Pons (tissue), 1 donor: ENCODE data around the gene RAB3C.
A peak's percentile ranks its signal among the peaks of the same experiment; 100 is the strongest.

Experiments
- DNase-seq: peaks from one replicate; pipeline ENCODE4 v3.0.0-alpha.2; 2016; ENCODE audit warnings: low spot score

The RAB3C gene

GRCh38 chr5:58886315-58887207 lies 303.7 kb downstream of the RAB3C start:
- peak; percentile 58 for DNase-seq

DNA sequence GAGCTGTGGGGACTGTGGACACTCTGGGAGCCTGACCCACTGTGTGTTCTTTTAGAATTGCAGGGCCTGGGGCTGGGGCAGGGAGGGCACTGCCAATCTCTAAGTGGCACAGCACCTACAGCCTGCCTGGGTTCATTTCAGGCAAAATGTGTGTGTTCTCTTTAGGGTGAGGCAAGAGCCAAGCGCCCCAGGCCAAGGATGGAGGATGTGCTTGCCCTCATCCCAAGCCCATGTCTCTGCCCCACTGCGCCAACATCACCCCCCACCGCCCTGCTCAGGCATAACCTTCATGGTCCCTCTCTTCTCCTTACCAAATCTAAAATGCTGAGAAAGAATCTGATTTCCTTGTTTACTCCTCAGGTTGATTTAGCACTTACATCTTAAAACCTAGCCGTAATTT lies 304.4 kb downstream of the RAB3C start:
- no peak for DNase-seq

GRCh38 chr5:58887721-58888409 lies 305.0 kb downstream of the RAB3C start:
- DNase-seq = no peak

GRCh38 chr5:58890265-58890664 lies 307.4 kb downstream of the RAB3C start:
- DNase-seq = no peak

GRCh38 chr5:58890701-58891085 lies 307.8 kb downstream of the RAB3C start:
- no peak for DNase-seq

GRCh38 chr5:58891086-58891970 lies 308.5 kb downstream of the RAB3C start:
- DNase-seq = peak; percentile 65

DNA sequence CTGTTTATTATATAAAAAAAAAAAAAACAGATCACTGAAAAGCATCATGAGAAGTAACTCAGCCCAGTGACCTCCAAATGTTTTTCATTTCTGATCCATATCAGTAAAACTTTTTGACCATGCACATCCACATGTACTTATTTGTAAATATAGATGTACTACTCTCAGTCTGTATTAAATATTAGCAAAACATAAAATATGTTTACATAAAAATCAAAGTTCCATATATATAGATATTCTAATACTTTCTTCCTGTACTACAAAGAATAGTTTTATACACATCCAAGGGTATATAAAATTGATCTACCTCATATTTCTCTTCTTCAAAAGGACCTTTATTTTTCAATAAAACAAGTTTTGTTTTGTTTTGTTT lies 309.1 kb downstream of the RAB3C start:
- DNase-seq = no peak

DNA sequence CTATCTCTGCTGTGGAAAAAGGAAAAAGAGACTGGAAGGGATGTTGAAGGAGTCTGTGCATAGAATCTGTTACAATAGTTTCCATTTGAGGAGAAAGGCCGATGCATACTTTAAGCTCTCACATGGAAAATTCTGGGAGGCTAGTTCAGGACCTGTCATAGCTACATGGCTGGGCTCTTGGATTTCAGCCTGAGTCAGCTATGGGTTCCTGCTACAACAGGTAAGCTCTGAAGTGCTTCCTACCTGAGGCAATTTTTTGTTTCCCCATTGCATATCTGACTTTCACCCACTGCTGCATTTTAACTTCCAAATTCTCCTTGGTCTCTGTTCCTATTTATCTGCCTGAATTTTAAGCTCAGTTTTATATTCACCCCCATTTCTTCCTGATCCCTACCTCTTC lies 310.7 kb downstream of the RAB3C start:
- no peak for DNase-seq

DNA sequence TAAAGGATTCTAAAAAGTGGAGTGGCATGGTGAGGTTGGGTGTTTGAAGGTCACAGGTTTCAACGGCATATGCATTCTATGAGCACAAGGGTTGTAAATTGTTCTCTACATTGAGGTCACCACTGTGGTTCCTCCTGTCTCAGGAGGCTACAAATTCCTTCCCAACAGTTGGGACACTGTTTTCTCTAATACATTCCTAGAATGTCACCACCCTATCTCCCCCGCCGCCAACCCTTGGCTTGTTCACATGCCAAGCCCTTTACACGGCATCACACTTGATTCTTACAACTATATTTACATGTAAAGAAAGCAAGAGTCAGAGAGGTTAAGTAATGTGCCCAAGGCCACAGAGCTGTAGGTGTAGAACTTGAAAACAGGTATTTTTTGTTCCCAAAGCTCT lies 315.1 kb downstream of the RAB3C start:
- DNase-seq = no peak

DNA sequence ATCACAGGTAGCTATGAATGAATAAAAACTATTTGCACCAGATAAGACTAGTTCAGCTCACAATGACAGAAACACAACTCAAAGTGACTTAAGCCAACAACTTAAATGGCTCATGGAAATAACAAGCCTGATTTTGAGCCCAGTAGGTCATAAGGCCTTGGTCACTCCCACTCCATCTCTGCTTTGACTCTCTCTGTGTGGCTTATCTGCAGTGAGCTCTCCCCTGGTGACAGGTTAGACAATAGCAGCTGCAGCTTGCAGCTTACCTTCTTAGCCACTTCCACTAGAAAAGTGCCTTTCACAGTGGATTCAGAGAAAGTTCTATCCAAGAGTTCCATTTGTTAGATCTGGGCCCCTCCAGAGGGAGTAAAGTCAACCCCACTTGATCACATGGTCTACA lies 315.7 kb downstream of the RAB3C start:
- DNase-seq = no peak

DNA sequence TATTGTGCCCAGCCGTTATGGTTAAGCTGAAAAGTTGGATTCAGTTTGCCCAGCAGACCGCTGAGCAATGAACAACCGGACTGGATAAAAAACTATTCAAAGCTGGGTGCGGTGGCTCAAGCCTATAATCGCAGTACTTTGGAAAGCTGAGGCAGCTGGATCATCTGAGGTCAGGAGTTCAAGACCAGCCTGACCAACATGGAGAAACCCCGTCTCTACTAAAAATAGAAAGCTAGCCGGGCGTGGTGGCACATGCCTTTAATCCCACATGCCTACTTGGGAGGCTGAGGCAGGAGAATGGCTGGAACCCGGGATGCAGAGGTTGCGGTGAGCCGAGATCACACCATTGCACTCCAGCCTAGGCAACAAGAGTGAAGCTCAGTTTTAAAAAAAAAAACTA lies 318.4 kb downstream of the RAB3C start:
- DNase-seq = no peak

- DNase-seq = no peak
Observed at GRCh38 chr5:58902305-58902704, 319.4 kb downstream of the RAB3C start.

DNA sequence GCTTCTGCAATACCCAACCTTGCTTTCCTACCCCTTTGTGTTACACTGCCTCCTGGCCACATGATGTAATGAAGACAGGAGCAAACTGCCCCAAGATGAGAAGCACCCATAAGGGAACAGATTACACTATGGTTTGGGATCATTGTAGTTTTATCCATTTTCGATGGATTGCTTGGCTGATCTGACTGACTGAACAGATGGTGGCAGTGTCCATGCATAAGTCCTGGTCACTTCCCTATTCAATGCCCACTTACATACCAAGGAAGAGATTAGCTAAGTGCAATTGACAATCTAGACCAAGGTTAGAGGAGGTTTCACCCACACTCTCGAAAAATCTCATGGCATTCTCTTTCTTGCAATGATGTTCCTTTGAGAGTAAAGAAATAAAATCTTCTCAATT lies 319.9 kb downstream of the RAB3C start:
- DNase-seq = no peak

DNA sequence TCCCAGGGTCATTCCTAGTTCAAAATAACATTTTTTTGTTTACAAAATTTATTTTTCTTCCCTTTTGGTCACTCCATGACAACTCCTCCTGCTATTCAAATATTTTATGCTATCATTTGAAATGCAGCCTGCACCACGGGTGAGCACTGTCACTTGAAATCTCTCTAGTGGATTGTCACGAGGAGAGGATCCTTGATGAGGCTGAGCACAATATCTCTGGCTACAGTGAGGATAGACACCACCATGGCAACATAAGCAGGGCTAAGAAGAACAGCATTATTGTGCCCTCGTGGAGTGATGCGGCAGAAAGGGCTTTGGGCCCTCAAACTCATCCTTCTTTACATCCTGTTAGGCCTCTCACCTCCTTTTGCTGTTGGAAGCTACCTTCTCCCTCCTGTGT lies 321.9 kb downstream of the RAB3C start:
- no peak for DNase-seq

GRCh38 chr5:58905944-58906343 lies 323.1 kb downstream of the RAB3C start:
- DNase-seq = no peak
